ENCODE measurements around the gene RAB11FIP4. TPM values are rescaled to one million over a fixed set of nuclear protein-coding genes. Genes with fewer than 3 reads are reported as not detected.

Gene RAB11FIP4
- total and polyA plus RNA-seq, 10 of the 15 experiments (the other 5 are each of a cell fraction or from before 2014, with no cell fraction given): 1.4 to 27.0 (median 17.6) TPM

DNA sequence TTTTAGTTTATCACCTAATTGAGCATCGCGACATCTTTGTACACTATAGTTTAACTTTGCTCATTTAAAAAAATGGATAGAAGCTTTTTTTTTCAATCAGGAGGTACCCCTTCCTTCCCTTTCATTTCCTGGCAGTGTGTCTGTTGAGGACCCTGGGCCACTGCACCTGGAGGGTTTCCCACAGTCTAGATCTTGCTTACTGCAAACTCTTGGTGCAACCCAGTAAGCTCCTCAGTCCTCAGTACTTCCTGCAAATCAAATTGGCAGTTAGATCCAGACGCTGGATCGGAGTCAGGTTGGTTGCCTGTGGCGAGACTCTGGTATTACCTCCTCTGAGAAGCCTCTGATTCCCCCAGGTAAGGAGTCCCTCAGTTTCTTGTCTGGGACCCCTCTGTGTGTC lies 162.0 kb downstream of the RAB11FIP4 start (continued):
- TF ChIP-seq, protein P1, sequence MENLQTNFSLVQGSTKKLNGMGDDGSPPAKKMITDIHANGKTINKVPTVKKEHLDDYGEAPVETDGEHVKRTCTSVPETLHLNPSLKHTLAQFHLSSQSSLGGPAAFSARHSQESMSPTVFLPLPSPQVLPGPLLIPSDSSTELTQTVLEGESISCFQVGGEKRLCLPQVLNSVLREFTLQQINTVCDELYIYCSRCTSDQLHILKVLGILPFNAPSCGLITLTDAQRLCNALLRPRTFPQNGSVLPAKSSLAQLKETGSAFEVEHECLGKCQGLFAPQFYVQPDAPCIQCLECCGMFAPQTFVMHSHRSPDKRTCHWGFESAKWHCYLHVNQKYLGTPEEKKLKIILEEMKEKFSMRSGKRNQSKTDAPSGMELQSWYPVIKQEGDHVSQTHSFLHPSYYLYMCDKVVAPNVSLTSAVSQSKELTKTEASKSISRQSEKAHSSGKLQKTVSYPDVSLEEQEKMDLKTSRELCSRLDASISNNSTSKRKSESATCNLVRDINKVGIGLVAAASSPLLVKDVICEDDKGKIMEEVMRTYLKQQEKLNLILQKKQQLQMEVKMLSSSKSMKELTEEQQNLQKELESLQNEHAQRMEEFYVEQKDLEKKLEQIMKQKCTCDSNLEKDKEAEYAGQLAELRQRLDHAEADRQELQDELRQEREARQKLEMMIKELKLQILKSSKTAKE (IDR thresholded peaks at IDR 0.05; ENCODE audit: low read depth, poor library complexity, severe bottlenecking): no peak
- TF ChIP-seq RELA (IDR thresholded peaks at IDR 0.05; ENCODE audit: borderline replicate concordance, partially characterized antibody) (no peak), POU2F2 (IDR thresholded peaks at IDR 0.05; ENCODE audit: borderline replicate concordance, low read depth, low read length) (no peak), TCF7 (IDR thresholded peaks at IDR 0.05; ENCODE audit: borderline replicate concordance) (no peak), NFXL1 (IDR thresholded peaks at IDR 0.05; ENCODE audit: borderline replicate concordance) (no peak), CHD2 (IDR thresholded peaks at IDR 0.05; ENCODE audit: borderline replicate concordance, low read depth, low read length) (no peak), HDGF (IDR thresholded peaks at IDR 0.05) (no peak), USF1 (IDR thresholded peaks at IDR 0.05; ENCODE audit: borderline replicate concordance, extremely low read length, insufficient read depth, low read depth, low read length) (no peak), GATAD2B (conservative IDR thresholded peaks at IDR 0.05; ENCODE audit: low read depth) (no peak), DPF2 (IDR thresholded peaks at IDR 0.05) (no peak), SIX5 (IDR thresholded peaks at IDR 0.05; ENCODE audit: low read depth, low read length, severe bottlenecking) (no peak), HDAC6 (IDR thresholded peaks at IDR 0.05; ENCODE audit: unreplicated experiment) (no peak), BHLHE40 (IDR thresholded peaks at IDR 0.05; ENCODE audit: borderline replicate concordance in 1 of 2, low read depth in 2 of 2, low read length in 1 of 2) (no peak), PKNOX1 (IDR thresholded peaks at IDR 0.05) (no peak)
- TF ChIP-seq, protein P2, sequence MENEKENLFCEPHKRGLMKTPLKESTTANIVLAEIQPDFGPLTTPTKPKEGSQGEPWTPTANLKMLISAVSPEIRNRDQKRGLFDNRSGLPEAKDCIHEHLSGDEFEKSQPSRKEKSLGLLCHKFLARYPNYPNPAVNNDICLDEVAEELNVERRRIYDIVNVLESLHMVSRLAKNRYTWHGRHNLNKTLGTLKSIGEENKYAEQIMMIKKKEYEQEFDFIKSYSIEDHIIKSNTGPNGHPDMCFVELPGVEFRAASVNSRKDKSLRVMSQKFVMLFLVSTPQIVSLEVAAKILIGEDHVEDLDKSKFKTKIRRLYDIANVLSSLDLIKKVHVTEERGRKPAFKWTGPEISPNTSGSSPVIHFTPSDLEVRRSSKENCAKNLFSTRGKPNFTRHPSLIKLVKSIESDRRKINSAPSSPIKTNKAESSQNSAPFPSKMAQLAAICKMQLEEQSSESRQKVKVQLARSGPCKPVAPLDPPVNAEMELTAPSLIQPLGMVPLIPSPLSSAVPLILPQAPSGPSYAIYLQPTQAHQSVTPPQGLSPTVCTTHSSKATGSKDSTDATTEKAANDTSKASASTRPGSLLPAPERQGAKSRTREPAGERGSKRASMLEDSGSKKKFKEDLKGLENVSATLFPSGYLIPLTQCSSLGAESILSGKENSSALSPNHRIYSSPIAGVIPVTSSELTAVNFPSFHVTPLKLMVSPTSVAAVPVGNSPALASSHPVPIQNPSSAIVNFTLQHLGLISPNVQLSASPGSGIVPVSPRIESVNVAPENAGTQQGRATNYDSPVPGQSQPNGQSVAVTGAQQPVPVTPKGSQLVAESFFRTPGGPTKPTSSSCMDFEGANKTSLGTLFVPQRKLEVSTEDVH (IDR thresholded peaks at IDR 0.05; ENCODE audit: low read depth, partially characterized antibody): no peak
